Stimulated activated CD8-positive, alpha-beta memory T cell treated with anti-CD3 and anti-CD28 coated beads, Interleukin-2, amount 100 ng/mL, for 1 hour (primary cell): ENCODE results near the gene CPEB2.

Source experiments
- DNase-seq, 2 donors: peaks; one replicate each; pipeline ENCODE4 v3.0.0-alpha.2; 2020; ENCODE audit warnings: low read depth in 2 of 2

The CPEB2 gene

DNA sequence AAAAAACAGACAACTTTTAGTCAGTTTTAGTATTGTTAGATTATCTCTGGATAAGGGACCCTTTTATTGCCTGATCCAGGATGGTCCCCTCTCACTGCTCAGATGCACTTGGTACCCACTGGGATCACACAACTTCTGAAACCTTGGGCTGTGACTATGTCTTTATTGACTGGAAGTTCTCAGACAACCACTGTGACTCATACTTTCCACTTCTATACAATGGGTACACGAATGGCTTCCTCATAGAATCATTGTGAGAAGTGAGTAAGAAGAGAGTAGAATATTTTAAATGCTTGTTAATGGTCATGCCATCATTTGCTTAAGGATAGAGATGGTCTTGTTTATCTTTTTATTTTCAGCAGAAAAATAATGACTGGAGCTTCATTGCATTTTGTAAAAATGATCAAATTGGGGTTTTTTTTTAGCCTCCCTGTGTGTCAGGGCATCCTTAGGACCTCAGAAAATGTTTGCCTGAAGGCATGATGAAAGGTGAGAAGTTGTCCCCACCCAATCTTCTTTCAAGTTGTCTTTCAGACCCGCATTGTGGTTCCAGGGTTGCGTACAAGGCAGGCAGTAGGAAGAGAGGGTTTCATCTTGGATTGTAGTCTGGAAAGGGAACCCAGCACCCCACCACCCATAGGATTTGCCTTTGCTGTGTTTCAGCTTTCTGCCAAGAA, 115.1 kb downstream of the CPEB2 start:
- no peak for DNase-seq

DNA sequence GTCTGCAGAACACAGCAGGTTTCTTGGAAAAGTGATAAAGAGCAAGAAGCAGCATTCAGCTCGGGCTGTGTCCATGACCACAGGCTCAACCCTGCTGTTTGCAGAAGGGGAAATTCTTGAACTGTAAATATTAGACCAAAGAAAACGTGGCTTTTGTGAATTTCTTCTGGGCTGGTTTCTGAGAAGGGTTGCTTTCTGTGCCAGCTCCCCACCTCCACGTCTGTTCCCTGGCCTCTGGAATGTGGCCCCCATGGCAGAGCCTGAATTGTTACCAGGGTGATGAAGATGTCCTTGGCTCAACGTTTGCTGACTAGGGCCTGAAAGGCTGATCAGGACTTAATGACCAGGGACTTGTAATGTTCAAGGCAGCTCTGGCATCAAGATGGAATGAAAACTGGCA, 116.0 kb downstream of the CPEB2 start:
- no peak for DNase-seq
